AG09319 (cell line): ENCODE results near the gene PHLDA2.

ENCODE experiments used
- DNase-seq: peaks from one replicate; pipeline ENCODE4 v3.0.0-alpha.2; 2010; ENCODE audit warnings: low read depth; ENCODE audit errors: extremely low read depth
- CTCF ChIP-seq: IDR thresholded peaks from 2 replicates; pipeline ENCODE4 v1.5.1; 2011; ENCODE audit warnings: low read depth, mild to moderate bottlenecking, inconsistent platforms, low read length, moderate library complexity

The PHLDA2 gene

DNA sequence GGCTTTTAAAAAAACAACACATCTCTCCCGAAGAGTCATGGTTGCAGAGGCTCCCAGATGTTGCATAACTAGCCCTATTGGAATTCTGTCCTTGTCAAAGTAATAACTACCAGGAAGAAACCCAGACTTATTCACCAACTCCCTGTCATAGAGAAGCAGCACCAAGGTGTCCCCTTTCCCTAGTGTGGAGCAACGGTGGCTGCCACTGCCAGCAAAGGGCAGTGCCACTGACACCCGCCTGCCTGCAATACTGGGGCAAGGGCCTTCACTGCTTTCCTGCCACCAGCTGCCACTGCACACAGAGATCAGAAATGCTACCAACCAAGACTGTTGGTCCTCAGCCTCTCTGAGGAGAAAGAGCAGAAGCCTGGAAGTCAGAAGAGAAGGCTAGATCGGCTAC is 35.6 kb upstream of the PHLDA2 start:
- DNase-seq: no peak
- no peak for TF ChIP-seq CTCF

DNA sequence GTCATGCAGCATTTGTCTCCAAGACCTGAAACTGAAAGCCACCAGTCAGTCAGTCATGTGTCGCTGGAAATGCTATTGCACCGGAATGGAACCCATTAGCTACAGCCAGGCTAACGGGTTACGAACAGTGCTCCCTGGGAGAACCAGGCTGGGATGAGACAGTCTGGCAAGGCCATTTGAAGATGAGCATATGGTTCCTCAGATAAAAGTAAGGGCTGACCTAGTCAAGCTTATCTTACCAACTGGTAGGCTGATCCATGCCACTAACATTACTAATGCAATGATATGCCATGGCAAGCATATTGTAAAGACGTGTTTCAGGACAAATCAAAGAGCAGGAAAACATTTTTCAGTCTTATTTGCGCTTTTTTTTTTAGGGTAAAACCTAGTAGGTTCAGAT is 34.5 kb upstream of the PHLDA2 start:
- TF ChIP-seq CTCF: no peak
- no peak for DNase-seq

DNA sequence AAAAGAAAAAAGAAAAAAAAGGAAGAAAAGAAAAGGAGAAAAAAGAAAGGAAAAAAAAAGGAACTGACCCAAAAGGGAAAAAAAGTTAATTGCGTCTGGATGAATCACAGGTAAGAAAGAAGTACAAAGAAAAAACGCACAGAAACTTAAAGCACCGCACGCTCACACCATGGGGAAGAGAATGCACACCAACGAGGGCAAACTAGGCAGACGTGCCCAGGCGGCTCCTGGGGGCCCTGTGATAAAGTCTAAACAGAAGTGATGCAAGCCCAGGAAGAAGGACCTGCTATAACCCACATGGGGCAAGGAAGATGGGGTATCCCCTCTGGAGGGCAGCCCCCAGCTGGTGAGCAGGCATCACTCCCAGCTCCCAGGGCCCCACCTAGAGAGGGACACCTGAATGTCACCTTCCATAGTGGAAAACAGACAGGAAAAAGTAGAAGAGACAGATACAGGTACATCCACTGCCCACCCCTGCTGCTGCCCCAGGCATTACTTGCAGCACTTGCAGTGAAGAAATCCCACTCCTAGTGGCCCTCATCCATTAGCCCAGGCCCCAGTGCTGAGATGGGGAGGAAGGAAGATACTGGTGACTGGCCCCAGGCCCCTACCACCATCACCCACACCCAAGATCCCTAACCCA is 34.0 kb upstream of the PHLDA2 start:
- no peak for DNase-seq
- TF ChIP-seq CTCF: no peak

GRCh38 chr11:2961080-2961479 is 31.9 kb upstream of the PHLDA2 start:
- DNase-seq: no peak
- no peak for TF ChIP-seq CTCF

DNA sequence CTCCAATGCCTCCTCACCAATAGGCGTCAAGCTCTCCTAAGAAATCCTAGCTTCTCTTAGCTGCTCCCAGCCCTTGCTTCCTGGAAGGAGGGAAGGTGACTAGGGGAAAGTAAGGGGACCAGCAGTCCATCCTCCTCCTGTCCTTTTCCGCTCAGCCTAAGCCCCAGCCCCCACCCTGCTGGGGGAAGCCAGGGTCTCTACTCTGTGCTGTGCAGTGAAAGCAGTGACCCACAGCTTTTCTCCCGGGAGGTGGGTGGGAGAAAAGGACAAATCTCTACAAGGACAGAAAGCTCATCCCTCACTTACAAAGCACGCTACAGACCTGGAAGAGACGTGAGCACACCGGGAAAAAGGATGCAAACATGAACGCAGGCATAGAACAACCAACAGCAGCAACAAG is 30.9 kb upstream of the PHLDA2 start:
- no peak for TF ChIP-seq CTCF

DNA sequence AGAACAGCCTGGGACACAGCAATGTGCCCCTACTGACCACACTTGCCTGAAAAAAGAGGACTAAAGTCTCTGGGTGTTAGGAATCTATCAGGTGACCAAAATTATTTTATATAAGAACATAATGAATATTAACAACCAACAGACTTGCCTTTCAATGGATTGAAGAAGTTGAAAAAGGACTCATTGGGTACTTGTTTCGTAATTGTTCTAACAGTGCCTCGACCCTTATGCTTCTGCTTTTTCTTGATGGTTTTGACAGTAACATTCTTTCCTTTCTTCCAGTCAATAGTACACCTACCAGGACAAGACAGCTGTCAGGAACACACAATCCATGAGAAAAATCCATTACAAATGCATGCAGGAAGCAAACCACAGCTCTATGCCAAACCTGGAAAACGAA is 29.0 kb upstream of the PHLDA2 start:
- DNase-seq: no peak
- TF ChIP-seq CTCF: no peak

More for the DNA sequence above, 30.9 kb upstream of the PHLDA2 start:
- no peak for DNase-seq

- no peak for TF ChIP-seq CTCF
Measured at GRCh38 chr11:2955906-2956476, 26.8 kb upstream of the PHLDA2 start.

More at GRCh38 chr11:2955906-2956476, 26.8 kb upstream of the PHLDA2 start:
- no peak for DNase-seq
